ENCODE measurements around the gene YIF1A. TPM values are rescaled to one million over a fixed set of nuclear protein-coding genes. Genes with fewer than 3 reads are reported as not detected.

The YIF1A gene
- total RNA-seq, 2 experiments from 2014 or later = 57.2 to 73.4 TPM

DNA sequence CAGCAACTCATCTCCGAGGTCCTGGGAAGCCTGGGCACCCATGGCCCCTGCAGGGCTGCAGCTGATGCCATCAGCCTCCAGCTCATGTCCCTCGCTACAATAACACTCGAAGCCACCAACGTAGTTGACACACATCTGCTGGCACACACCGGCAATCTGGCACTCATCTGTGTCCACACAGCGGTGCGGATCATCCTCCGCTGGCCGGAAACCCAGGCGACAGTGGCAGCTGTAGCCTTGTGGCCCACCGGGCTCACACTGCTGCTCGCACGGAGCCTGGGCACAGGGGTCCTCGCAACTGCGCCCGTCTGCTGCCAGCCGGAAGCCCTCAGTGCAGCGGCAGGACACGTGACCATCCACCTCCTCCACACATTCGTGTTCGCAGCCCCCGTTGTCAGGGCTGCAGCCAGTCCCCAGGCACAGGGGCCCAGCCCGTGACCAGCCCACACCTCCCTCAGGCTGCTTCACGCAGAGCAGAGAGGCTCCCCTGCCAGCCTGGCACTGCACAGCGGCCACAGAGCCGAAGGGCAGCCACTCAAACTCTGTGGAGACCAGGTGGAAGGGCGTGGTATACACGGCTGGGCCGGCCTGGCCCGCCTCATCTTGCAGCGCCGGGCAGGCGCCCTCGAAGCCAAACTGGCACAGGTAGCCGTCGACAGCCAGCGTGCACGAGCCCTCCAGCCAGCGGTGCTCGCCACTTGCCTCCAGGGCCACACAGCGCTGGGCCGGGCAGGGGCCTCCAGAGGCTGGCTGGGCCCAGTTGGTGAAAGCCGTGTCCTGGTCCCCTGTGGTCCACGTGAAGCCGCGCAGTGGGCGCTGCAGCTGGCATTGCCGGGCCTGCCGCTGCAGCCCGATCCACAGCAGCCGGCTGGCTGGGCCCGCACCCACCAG is 27.2 kb upstream of the YIF1A start:
- H4K20me1 ChIP-seq (ENCODE audit: insufficient read depth, low read length) = no peaks in the 10 kb centered on the region
- no peak overlapping the region for H3K4me3 ChIP-seq (ENCODE audit: low read depth, low read length, poor library complexity, severe bottlenecking)
- H3K4me2 ChIP-seq (ENCODE audit: low read length) = no peak overlapping the region
- BruUV-seq (replicated peaks) = no TSS peak
- no peak for TF ChIP-seq EZH2phosphoT487 (IDR thresholded peaks at IDR 0.05; ENCODE audit: borderline replicate concordance, low read depth, low read length)
- TF ChIP-seq, protein P1, sequence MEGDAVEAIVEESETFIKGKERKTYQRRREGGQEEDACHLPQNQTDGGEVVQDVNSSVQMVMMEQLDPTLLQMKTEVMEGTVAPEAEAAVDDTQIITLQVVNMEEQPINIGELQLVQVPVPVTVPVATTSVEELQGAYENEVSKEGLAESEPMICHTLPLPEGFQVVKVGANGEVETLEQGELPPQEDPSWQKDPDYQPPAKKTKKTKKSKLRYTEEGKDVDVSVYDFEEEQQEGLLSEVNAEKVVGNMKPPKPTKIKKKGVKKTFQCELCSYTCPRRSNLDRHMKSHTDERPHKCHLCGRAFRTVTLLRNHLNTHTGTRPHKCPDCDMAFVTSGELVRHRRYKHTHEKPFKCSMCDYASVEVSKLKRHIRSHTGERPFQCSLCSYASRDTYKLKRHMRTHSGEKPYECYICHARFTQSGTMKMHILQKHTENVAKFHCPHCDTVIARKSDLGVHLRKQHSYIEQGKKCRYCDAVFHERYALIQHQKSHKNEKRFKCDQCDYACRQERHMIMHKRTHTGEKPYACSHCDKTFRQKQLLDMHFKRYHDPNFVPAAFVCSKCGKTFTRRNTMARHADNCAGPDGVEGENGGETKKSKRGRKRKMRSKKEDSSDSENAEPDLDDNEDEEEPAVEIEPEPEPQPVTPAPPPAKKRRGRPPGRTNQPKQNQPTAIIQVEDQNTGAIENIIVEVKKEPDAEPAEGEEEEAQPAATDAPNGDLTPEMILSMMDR (conservative IDR thresholded peaks at IDR 0.05; ENCODE audit: low read length) = no peak
- no peak overlapping the region for H2AFZ ChIP-seq (ENCODE audit: low read length)
- no peak overlapping the region for H3K27ac ChIP-seq (ENCODE audit: low read depth, low read length, poor library complexity, severe bottlenecking)
- no peaks in the 10 kb centered on the region for H3K9me3 ChIP-seq (ENCODE audit: low read length)
- ChIA-PET CTCF (ENCODE audit: unreplicated experiment) (no interaction called here), POLR2A (no interaction called here)
- no peaks in the 10 kb centered on the region for H3K9me2 ChIP-seq (ENCODE audit: insufficient read depth, low read length)
- no peak for DNase-seq (ENCODE audit: low spot score)
- no peaks in the 10 kb centered on the region for H3K36me3 ChIP-seq (ENCODE audit: insufficient read depth, low read length)
- H3K79me2 ChIP-seq (ENCODE audit: insufficient read depth, low read depth, low read length) = no peaks in the 10 kb centered on the region
- intact Hi-C loops (cut with micrococcal nuclease; ENCODE audit: unreplicated experiment) = no loop called here
- H3K4me1 ChIP-seq (ENCODE audit: insufficient read depth, low read length, poor library complexity, severe bottlenecking) = peaks cover 42% of the 10 kb centered on the region

DNA sequence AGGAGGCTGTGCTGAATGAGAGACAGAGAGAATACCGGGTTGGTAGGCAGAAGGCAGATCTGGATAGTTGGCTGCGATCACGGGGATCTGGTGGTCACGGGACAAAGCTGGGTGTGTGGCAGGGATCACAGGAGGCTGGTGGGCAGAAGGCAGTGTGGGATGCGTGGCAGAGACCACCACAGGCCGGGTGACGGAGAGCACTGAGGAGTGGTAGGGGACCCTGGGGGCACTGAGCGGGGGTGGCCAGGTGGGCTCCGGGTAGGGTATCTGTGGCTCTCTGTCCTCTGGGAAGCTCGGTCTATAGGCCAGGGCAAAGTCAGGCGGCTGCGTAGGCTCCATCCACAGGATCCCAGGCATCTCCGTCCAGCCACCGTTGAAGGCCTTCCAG is 26.5 kb upstream of the YIF1A start:
- Histone ChIP-seq H3K79me2 (ENCODE audit: insufficient read depth, low read depth, low read length) (no peaks in the 10 kb centered on the region), H3K4me1 (ENCODE audit: insufficient read depth, low read length, poor library complexity, severe bottlenecking) (peaks cover 42% of the 10 kb centered on the region), H3K36me3 (ENCODE audit: insufficient read depth, low read length) (no peaks in the 10 kb centered on the region), H3K4me3 (ENCODE audit: low read depth, low read length, poor library complexity, severe bottlenecking) (no peak overlapping the region), H4K20me1 (ENCODE audit: insufficient read depth, low read length) (no peaks in the 10 kb centered on the region), H3K9me3 (ENCODE audit: low read length) (no peaks in the 10 kb centered on the region), H3K9me2 (ENCODE audit: insufficient read depth, low read length) (no peaks in the 10 kb centered on the region), H3K4me2 (ENCODE audit: low read length) (no peak overlapping the region), H2AFZ (ENCODE audit: low read length) (no peak overlapping the region), H3K27ac (ENCODE audit: low read depth, low read length, poor library complexity, severe bottlenecking) (no peak overlapping the region)
- no TSS peak for BruUV-seq (replicated peaks)
- DNase-seq (ENCODE audit: low spot score) = no peak
- CTCF ChIA-PET (ENCODE audit: unreplicated experiment) = no interaction called here
- intact Hi-C loops (cut with micrococcal nuclease; ENCODE audit: unreplicated experiment) = no loop called here
- TF ChIP-seq, protein P1 (conservative IDR thresholded peaks at IDR 0.05; ENCODE audit: low read length) = no peak
- no peak for TF ChIP-seq EZH2phosphoT487 (IDR thresholded peaks at IDR 0.05; ENCODE audit: borderline replicate concordance, low read depth, low read length)
- POLR2A ChIA-PET = no interaction called here
